GM18951 (cell line): ENCODE measurements around the gene C16orf86.

ENCODE experiments used
- POLR2A ChIP-seq: IDR thresholded peaks from 4 replicates; pipeline ENCODE4 v1.6.1; 2011; ENCODE audit warnings: mild to moderate bottlenecking; ENCODE audit not compliant: insufficient read length, insufficient read depth; ENCODE audit errors: extremely low read depth
- in situ Hi-C: fragments of 300-500 bp; cut with MboI; formaldehyde crosslinking; loops from one replicate; pipeline ENCODE4 v1.12.0; 2022; ENCODE audit warnings: low sequenced_read_pairs, mixed read lengths, inconsistent platforms; ENCODE audit not compliant: unreplicated experiment

The C16orf86 gene

GRCh38 chr16:67657017-67657608, 9.5 kb upstream of the C16orf86 start:
- in situ Hi-C loops: loop anchor here (25.0 kb wide), 1 partner anchor 380 kb away; no protein-coding TSS in a partner anchor
- no peak for TF ChIP-seq POLR2A

DNA sequence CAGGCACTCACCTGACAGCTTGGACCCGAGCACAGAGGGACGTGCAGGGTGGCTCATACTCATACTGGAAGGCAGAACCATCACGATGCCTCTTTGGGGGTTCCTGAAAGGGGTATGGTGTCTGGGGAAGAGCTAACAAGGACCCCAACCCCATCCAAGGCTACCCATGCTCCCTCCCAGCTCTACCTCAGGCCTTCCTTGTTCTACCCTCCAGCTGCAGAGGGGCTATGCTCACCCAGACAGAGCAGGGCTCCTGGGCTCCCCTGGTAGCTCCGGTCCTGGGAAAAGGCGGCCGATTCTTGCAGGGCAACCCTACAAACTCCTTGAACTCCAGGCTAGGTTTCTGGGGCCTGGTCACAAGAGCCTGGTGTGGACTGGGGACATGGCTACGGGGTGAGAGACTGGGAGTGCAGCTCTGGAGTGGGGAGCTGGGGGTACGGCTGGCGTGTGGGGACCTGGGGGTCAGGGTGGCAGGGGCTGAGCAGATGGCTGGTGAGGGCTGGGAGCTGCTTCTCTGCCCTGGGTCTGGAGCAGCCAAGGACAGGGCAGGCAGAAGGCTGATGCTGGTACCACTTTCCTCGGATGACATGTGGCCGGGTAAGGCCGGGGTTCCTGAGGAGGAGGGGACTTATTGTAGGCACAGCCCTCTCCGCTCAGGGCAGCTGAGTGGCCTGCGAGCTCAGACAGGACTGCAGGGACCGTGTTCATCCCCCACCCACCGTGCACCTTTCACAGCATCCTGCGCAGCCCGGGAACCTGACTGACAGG, 8.7 kb upstream of the C16orf86 start:
- in situ Hi-C loops: loop anchor here (25.0 kb wide), 1 partner anchor 379 kb away; no protein-coding TSS in a partner anchor
- no peak for TF ChIP-seq POLR2A

- no peak for TF ChIP-seq POLR2A
- in situ Hi-C loops: loop anchor here (25.0 kb wide), 1 partner anchor 378 kb away; no protein-coding TSS in a partner anchor
Measured at GRCh38 chr16:67658849-67659674, 7.6 kb upstream of the C16orf86 start.

GRCh38 chr16:67659675-67660563, 6.7 kb upstream of the C16orf86 start, which contains the start of gene ACD:
Gene ACD (minus strand): TSS chr16:67660260. CDS start chr16:67660220, 40 bp downstream.
- TF ChIP-seq POLR2A: peak; percentile 86
- in situ Hi-C loops: loop anchor here (25.0 kb wide), 1 partner anchor 377 kb away; no protein-coding TSS in a partner anchor

- TF ChIP-seq POLR2A: no peak
- in situ Hi-C loops: loop anchor here (25.0 kb wide), 1 partner anchor 377 kb away; no protein-coding TSS in a partner anchor
Measured at GRCh38 chr16:67660564-67661028, 6.0 kb upstream of the C16orf86 start, which contains the start of gene PARD6A. Gene PARD6A (plus strand): TSS chr16:67660960. CDS start chr16:67661039, 79 bp downstream.

DNA sequence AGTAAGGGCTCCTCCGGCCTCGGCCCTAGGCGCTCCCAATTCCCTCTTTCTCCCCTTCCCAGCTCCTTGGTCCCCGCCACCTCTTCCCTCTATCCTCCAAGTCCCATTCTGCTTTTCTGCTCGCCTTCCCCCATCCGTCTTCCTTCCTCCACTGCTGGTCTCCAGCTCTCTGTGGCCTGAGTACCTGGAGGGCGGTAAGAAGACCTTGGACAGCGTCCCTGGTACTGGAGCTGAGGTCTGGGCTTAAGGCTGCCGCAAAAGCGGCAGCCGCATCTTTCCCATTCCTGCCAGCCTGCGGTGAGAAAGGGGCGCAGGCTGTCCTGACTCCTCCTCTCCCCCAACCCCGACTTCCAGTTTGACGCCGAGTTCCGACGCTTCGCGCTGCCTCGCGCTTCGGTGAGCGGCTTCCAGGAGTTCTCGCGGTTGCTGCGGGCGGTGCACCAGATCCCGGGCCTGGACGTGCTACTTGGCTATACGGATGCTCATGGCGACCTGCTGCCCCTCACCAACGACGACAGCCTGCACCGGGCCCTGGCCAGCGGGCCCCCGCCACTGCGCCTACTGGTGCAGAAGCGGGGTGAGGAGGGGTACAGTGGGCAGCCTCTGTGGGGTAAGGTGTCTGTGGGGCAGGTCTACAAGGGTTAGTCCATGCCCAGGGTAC, 5.4 kb upstream of the C16orf86 start:
- no peak for TF ChIP-seq POLR2A
- in situ Hi-C loops: loop anchor here (25.0 kb wide), 1 partner anchor 376 kb away; no protein-coding TSS in a partner anchor

DNA sequence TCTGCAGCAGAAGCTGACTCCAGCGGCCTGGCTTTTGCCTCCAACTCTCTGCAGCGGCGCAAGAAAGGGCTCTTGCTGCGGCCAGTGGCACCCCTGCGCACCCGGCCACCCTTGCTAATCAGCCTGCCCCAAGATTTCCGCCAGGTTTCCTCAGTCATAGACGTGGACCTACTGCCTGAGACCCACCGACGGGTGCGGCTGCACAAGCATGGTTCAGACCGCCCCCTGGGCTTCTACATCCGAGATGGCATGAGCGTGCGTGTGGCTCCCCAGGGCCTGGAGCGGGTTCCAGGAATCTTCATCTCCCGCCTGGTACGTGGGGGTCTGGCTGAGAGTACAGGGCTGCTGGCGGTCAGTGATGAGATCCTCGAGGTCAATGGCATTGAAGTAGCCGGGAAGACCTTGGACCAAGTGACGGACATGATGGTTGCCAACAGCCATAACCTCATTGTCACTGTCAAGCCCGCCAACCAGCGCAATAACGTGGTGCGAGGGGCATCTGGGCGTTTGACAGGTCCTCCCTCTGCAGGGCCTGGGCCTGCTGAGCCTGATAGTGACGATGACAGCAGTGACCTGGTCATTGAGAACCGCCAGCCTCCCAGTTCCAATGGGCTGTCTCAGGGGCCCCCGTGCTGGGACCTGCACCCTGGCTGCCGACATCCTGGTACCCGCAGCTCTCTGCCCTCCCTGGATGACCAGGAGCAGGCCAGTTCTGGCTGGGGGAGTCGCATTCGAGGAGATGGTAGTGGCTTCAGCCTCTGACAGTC, 4.5 kb upstream of the C16orf86 start:
- no peak for TF ChIP-seq POLR2A
- in situ Hi-C loops: loop anchor here (25.0 kb wide), 1 partner anchor 375 kb away; no protein-coding TSS in a partner anchor

DNA sequence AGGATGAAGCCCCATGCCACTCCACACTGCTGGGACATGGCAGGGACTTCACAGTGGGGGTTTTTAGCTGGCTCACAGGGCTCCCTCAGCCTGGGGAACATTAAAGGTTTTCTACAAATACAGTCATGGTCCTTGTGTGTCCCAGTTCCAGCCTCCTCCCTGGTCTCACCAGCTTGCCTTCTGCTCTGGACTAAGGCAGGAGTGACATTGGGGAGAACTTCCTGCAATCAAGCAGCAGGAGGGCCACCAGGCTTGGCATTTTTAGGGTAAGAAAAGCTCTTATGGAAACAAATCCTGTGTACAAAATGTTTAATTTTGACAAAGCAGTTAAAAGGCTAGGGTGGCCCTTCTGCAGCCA, 4.0 kb upstream of the C16orf86 start:
- no peak for TF ChIP-seq POLR2A
- in situ Hi-C loops: loop anchor here (25.0 kb wide), 1 partner anchor 375 kb away; no protein-coding TSS in a partner anchor

DNA sequence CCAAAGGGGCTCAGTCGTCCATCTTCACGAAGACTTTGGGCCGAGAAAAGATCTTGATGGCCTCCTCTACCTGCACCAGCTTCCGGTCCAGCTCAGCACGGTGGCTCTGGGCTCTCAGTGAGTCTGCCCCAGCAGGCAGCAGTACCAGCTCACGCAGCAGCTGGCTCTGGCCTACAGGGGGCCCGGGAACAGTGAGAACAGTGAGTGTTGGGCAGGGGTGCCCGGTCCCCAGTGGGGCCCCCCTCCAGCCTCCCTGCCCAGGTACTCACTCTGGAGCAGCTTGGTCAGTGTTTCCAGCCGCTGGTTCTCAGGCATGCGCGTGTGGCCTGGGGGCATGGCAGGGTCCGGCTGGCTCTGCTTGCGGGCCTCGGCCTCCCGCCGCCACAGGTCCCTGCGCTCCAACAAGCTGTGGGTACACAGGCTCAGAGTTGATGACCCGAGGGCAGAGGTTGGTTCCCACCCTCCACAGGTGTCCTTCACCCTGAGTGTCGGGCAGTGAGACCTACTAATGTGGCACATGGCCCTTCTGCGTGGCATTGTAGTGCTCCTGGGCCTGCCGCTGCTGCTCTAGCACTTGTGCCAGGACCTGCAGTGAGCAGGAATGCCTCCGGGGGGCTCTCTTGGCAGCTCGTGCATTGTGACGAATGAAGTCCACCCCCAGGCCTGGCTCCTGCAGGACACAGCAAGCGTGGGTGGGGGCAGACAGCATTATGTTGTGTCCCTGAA, 3.3 kb upstream of the C16orf86 start:
- TF ChIP-seq POLR2A: no peak
- in situ Hi-C loops: loop anchor here (25.0 kb wide), 1 partner anchor 374 kb away; no protein-coding TSS in a partner anchor

DNA sequence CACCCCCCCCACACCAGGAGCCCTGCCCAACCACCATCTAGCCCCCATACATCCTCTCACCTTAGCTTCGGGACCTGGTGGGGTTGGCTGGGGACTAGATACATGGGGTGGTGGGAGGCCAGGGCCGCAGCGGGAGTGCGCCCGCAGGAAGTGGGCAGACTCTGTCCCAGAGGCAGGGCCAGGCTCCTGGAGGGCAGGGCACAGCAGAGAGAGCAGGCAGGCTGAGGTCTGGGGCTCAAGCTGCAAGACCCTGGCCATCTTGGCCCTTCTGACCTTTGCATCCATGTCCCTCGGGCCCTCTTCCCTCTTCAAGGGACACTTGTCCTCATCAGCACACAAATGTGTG, 2.8 kb upstream of the C16orf86 start:
- in situ Hi-C loops: loop anchor here (25.0 kb wide), 1 partner anchor 373 kb away; no protein-coding TSS in a partner anchor
- no peak for TF ChIP-seq POLR2A
